NCI-H774 (cell line): ENCODE data around the gene CNTN6.

Experiments
- DNase-seq: peaks from one replicate; lab custom pipeline; 2025; lab: John Stamatoyannopoulos, UW

Gene CNTN6

DNA sequence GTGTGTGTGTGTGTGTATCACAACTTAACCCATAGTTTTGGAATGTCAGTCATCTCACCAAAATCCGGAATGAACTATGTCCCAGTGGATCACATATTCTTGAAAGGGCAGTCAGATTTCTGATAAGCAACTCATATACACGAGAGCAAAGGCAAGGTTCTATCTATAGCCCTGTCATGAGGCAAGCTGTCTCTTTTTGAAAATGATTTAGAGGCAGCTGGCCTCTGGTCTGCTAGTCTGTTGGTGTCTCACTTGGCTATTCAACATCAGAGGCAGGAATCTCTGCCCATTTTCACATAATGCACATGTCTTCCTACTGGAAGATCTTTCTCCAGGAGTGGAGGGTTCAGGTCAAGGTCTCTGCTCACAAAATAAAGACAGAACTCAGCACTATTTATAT, 79.8 kb downstream of the CNTN6 start:
- DNase-seq: no peak

DNA sequence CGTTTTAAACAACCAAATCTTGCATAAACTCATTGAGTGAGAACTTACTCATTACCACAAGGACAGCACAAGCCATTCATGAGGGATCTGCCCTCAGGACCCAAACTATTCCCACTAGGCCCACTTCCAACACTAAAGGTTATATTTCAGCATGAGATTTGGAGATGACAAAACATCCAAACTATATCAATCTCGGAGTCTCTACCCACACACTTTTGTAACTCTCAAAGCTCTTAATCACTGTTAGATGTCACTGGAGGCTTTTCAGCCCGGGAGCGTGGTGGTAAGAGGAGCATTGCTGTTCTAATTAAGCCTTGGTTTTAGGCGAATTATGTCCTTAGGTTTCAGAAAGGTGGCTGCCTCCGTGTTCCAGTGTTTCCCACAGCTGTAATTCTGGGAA, 86.3 kb downstream of the CNTN6 start:
- DNase-seq: no peak

DNA sequence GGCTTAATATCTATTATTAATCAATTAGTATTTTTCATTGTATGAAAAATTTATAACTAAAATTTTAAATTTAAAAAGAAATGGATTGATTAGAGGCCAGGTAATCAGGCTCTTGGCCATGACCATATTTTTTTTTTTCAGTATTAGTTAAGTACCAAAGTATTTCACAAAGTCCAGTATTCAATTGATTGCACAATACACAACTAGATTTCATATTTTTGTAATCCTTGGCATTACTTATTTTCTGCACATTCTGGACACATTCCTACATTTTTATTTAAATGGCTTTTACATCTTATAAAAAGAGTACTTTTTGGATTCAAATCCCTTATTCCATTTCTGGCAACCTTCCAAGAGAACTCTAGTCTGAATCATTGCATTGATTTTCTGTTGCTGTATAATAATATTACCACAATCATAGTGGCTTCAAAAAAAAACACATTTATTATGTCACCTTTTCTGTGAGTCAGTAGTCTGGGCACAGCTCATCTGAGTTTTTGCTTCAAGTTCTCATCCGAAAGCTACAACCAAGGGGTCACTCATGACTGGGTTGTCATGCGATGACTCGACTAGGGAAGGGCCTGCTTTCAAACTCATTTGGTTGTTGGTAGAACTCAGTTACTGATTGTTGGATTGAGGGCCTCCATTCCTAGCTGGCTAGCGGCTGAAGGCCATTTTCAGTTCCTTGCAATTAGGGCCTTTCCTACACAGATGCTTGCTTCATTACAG, 90.7 kb downstream of the CNTN6 start:
- no peak for DNase-seq

DNA sequence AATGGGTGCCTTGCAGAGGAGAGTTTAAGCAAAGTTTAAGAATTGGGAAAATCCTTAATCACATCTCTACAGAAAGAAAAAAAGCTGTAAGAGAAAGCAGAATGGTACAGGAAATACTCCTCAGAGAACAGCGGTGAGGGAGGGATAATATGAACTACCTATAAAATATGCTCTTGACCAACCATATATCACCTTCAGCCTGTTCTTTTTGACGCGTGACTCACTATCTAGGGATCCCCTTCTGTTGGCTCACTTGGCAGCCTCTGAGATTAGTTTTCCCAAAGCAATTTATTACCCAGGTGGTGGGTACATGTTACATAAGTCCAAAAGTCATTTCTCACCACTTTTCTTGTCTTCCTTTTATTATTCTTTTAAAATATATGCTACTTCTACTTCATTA, 97.7 kb downstream of the CNTN6 start:
- DNase-seq: no peak

DNA sequence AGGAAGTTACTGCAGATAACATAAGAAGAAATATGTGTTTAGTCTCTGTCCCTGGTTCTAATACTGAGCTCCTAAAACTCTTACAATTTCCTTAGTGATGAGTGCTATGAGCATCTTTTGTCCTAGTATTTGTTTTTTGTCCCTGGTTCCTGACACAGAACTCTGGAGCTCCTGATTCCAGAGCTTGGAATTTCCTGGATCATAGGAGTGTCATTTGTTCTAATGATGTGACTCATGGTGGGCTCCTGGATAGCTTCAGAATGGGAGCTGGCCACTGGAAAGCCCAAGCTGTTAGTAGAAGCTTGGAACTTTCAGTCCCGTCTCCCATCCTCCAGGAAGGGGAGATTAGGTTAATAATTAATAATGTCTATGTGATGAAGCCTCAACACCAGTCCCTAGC, 98.2 kb downstream of the CNTN6 start:
- DNase-seq: no peak

DNA sequence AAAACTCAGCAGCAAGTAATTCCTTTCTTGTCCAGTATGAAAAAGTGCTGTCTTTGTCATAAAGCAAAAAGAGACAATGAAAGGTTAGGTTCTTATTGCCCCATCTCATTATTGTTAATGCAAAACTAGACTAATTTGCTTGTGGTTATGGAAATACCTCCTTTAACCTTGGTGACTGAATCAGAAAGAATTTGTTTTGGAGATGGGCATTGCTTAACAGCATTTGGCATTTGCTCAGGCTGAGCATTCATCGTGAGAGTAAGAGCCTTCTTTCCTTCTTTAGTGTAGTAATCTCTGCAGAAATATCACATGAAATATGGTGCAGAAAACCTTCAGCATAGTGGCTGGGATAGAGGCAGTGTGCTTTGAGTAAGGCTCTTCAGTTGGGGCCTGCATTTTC, 103.1 kb downstream of the CNTN6 start:
- DNase-seq: no peak

DNA sequence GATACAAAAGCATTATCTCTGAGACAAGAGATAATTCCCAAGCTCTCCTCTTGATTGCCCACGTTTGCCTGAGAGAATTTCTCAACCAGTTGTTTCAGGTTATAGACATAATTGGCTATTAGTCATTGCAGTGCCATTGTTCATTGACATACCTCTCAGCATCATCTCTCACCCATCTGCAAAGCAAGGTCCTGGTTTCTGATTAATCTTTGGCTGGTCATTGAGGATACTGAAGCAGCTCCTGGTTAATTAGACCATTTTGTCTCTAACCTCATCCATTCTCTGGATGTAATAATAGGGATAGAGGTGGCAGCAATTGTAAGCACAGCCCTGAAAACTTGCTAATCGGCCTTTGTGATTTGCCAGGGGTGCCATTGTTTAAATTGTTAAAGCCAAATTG, 104.2 kb downstream of the CNTN6 start:
- no peak for DNase-seq

DNA sequence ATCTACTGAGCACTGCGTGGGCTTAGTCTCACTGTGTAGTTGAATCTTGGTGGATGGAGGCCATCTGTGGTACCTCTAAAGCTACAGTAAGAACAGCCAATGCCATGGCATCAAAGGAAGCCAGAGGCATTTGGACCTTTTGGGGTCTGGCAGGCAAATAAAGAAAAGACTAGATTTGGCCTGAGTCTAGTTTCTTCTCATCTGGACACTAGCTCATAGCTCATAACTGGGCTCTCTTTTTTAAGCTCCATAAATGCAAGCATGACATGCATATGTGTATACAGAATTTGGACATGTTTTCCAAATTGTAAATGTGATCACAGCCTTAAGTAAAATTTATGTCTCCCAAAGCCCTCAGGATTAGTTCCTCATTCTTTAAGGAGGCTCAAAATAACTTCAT, 107.5 kb downstream of the CNTN6 start:
- DNase-seq: no peak

DNA sequence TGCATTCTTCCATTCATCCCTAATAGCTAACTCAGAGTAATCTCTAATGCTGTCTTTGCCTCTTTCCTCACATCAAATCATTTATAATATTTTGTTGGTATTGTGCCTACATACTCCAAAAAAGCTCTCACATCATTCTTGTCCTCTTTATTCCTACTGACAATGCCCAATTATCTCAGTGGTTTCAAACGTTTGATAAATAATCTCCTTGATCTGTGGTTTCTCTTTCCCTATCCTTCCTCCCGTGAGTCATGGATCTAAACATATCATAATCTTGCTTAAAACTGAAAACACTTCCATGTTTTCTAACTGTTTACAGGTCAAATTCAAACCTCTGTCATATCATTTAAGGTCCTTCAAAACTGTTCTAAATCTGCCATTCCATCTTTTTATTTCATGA, 115.1 kb downstream of the CNTN6 start:
- DNase-seq: no peak

DNA sequence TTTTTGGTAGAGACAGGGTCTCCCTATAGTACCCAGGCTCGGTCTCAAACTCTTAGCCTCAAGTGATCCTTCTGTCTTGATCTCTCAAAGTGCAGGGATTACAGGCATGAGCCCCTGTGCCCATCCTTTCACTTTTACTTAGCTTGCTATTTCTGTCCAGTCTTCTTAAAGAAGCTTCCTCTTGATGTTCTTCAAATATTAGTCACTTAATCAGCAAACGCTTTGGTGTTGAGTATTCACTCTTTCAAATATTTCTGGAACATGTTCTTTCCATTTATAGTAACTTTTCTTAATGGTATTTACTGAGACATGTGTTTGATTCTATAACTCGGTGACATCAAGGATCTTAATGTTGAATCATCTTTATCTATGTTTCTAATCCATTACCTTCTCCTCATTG, 122.1 kb downstream of the CNTN6 start:
- no peak for DNase-seq

DNA sequence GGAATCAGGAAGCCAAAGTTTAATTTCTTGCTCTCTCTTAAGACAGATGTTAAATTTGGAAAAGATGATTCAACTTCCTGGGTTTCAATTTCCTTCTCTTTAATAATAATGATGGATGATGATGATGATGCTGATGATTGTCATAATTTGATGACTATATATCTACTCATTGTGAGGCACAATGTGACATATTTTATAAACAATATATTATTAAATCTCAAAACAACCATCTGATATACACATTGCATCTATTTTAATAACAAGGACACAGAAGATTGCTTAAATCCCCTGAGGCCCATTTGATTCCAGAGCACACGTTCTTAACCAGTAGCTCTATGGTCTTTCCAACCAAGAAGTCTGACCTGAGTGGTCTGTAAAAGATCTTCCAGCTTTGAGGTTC, 124.0 kb downstream of the CNTN6 start:
- no peak for DNase-seq

DNA sequence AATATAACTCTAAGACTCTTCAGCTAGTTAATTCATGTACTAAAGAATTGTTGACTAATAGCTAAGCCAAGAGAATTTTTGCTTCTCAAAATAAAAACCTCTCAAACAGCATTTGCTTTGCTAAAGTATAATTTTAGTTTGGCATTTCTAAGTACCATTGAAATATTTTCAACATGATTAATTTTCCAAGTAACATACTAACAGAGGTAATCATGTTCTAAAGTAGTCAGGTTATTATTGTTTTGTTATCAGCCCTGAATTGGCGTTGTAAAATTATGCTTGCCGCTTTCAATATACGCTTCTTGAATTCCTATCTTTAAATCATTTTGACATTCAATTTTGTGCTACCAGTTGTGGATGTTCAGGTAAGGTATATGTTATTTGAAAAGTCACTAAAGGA, 134.3 kb downstream of the CNTN6 start:
- DNase-seq: no peak

DNA sequence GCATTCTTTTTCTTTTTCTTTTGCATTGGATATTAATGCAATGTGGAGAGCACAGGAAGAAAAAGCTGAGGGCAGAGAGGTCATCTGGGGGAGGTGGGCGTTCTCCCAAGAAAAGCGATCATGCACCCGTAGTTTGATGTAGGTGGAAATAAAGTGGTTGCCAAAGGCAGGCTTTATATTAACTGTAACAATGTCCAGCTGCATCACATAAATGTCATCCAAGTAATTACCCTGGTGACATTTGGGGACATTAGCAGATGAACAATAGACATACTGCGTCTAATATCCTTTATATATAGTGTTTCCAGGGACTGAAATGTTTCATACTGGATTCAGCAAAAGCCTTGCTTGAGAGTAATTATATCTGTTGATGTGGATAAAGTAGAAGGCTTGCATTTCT, 135.5 kb downstream of the CNTN6 start:
- DNase-seq: no peak

DNA sequence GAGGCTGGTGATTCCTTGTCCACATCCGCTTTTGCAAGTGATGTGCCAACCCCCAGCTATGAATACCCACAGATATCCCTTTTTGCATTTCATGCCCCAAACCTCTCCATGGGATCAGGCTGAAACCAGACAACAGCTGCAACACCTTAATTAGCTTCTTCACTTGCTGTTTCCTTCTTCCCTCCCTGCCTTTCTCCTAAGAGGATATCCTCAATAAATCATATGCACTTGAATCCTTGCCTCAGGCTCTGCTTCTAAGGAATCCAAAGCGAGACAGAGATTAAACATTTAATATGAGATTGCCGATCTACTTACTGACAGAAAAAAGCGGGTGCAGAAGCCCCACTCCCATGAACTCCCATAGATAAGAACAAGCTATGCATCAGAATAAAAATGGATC, 138.1 kb downstream of the CNTN6 start:
- DNase-seq: no peak

DNA sequence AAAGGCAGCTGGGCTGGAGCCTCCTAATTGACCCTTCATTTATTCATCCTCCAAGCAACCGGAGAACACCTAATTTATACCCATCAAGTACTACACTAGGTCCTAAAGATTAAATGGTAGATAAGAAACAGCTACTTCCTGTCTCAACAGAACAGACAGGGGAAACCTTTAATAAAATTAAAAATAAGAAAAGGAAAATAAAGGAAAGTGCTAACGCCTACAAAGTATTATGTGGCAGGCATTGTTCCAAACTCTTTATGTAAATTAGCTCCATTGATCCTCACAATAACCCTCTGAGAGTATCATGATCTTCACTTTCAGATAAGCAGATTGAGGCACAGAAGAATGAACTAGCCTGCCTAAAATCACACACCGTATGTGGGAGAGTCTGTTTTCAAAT, 139.5 kb downstream of the CNTN6 start:
- DNase-seq: no peak

DNA sequence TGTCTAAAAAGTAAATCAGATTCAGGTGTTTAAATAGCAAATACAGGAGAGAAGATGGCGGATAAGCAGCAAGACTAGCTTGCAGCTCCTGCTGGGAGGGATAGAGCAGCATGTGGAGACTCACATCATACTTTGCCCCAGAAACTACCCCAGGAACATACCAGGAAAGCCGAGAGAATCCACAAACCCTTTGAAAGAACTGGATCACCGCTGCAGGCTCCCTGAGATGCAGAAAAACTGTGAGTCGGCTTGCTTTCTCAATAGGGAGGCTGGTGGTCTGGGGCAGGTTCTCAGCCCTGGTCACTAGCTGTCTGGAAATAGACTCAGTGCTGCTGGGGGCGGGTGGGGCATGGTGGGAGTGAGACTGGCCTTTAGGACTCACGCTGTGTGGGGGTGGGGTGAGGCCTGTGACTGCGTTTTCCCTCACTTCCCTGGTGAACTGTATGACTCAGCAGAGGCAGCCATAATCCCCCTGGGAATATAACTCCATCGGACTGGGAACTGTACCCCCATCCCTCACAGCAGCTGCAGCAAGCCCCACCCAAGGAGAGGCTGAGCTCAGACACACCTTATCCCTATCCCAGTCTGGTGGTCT, 142.8 kb downstream of the CNTN6 start:
- DNase-seq: no peak

DNA sequence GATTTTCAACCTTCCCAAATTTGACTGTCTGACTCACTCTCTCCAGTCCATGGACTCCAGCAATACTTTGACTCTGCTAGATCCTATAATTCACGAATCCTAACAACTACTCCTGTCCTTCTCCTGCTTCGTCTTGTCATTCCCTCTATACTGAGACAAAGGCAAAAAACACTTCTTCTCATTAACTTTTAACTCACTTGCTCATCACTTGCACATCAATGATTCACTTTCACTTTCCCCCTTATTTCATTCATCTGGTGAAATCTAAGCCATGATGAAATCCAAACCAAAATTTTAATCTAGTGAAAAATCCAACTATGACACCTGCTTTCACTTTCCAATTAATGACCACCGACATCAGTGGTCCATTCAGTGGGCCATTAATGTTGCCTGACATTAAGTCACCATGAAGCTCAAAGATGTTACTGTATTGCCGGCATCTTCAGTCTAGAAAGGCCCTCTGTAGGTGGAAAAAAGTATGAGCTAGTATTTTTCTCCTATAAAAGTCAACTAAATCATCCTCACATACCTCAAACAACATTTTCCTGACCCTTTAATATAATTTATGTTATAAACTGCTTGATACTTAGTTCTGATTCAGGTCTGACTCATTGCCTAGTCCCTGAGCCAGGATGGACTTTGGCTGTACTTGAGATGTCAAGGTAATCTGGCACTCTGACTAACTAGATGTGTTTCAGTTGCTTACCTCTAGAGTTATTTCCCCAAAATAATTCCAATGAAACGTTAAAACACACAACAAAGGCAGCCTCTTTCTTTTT, 158.6 kb downstream of the CNTN6 start:
- DNase-seq: no peak

DNA sequence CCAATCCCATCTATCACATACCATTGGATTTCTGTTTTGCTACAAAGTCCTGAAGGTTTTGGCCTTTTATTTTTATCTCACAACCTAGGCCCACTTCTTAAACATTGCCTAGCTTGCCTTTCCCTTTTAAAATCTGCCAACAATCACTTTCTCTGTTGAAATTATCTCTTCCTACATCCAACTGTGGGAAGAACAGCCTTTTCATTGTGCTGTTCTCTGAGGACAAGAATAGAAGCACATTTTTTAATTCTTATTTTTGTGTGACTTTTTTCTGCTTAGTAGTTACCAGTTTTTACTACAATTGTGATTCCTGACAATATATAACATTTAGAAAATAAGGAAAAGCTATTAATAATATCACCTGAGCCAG, 159.2 kb downstream of the CNTN6 start:
- DNase-seq: no peak

DNA sequence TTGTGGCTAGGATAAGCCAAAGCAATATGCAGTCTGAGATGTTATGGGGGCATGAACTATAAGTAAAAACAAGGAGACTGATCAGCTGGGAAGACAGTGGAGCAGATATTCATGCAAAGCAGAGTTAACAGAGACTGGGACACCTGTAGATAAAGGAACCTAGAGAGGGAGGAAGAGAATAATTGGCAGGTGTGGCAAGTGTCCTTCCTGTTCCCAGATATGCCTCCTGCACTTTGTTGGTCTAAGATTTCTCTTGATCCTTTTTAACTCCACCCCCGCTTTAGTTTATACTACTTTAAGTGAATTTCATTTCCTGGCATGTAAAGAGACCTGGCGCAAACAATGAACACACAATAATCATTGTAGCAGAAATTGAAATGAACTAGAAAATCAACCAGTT, 169.4 kb downstream of the CNTN6 start:
- DNase-seq: no peak

DNA sequence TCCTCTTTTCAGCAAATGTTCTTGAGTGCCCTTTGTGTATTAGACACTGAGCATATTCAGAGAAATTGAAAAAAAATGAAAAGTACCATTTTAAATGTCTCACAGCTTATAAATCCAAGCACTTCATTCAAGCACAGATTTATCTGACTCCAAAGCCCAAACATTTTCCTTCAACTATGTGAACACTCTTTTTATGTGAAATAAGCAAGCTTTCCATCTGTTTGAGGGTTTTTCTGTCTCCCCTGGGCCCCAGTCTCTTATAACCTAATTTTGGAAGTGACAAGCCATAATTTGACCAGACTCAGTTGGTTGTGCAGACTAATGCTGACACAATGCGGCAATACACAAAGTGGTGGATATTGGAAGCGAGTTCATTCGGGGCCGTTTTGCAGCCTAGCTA, 170.3 kb downstream of the CNTN6 start:
- DNase-seq: no peak

DNA sequence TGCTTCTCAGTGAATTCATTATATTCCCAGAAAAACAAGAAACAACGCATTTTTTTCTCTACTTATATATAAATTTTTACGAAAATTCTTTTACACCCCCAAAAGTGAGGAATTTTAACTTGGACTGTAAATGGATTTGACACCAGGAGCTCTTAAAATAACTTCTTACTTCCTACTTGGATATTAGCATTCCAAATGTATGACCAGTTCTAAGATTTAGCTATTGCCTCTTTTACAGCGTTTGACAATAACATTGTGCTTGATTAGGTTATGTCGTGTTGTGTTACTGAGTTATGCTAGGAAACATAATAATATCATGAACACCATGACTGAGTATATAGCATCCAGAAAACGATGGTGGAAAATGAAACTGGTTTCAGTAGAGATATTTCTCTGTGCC, 177.0 kb downstream of the CNTN6 start:
- DNase-seq: no peak

DNA sequence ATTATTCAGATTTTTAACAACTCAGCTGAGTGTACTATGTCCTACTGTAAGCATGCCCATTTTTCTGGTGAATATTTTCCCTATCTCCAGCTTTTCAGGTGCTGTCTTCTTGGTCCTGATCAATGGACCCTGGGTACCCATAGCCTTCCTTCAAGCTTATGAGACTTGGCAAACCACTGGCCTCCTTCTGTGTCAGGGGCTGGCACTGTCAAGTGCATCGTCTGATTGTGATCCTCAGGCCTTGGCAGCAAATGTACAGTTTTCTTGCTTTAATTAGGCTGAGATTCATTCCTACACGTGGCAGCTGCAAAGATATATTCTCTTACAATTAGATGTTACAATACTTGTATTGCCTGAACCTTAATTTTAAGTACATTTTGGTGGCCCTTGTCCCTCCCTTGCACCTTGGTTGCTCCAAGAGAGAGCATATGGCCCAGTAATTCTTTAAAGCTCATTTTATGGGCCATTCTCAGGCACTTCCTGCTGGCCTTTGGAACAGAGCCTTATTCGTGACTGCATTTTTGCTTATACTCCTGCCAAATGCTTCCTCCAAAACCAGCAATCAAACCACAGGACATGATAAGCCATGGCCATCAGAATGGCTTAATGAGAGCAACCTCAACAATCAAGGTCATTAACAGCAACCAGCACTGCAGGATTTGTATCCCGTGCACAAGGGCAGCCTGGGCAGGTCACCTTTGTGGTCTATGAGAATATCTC, 179.9 kb downstream of the CNTN6 start:
- DNase-seq: no peak

DNA sequence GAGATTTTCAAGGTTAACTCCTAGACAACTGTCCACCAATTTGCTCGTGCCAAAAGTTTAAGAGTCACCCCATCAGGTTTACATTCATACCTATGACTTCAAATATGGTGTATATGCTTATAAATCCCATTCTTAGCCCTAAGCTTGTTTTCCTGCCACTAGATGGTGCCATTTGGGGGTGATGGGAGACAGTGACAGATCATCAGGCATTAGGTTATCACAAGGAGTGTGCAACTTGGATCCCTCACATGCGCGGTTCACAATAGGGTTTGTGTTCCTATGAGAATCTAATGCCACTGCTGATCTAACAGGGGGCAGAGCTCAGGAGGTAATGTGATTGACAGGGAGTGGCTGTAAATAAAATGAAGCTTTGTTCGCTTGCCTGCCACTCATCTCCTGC, 182.7 kb downstream of the CNTN6 start:
- DNase-seq: peak; percentile 2
